SK-N-MC (cell line): ENCODE results near the gene CA10.

ENCODE experiments used
- EZH2 ChIP-seq: fragments of 200-600 bp; sonication (generic); IDR thresholded peaks from one replicate; pipeline ENCODE4 v1.6.1; 2017; ENCODE audit warnings: antibody characterized with exemption
- FOXP2 ChIP-seq: optimal IDR thresholded peaks from 2 replicates; pipeline ENCODE3; 2011; ENCODE audit warnings: mild to moderate bottlenecking, moderate library complexity; ENCODE audit not compliant: insufficient read depth; ENCODE audit errors: extremely low read length, control extremely low read depth
- POLR2AphosphoS5 ChIP-seq: IDR thresholded peaks from 2 replicates; pipeline ENCODE4 v1.6.1; 2012; ENCODE audit warnings: mild to moderate bottlenecking, low read depth, low read length, borderline replicate concordance

DNA sequence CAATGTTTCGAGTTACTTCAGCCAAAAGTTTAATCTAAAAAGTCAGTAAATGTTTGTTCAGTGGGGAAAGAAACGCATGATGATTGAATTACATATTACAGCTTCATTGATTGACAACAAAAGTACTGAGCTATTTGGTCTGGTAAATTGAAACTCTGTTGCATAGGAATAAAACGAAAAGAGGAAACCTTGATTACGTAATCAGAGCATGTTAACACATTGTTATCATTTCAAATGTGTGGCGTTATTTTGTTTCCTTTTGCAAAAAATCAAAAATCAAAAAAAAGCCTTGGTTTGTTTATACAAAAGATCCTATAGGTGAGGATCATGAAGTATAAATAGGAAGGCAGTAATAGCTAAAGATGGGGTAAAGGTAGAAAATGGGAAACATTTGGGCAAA lies 19.5 kb upstream of the CA10 start:
- no peak for TF ChIP-seq POLR2AphosphoS5
- TF ChIP-seq EZH2 = no peak
- TF ChIP-seq FOXP2 = no peak
